HG03469 (cell line): Measurements from ENCODE around the gene NUP43.
"Not testable (repeated sequence)": the region's sequence is repeated elsewhere in the genome, so short reads cannot be mapped to it uniquely, and the experiment has no call there.

Experiments used
- ATAC-seq: cut with Tn5 transposase; IDR thresholded peaks from one replicate; pipeline ENCODE4 v1.9.1; 2021; ENCODE audit warnings: mild to moderate bottlenecking, moderate library complexity, moderate number of reproducible peaks; ENCODE audit not compliant: unreplicated experiment

The NUP43 gene

GRCh38 chr6:149749594-149750135 is 3.3 kb upstream of the NUP43 start, which contains the start of gene PCMT1:
PCMT1 (plus strand) TSS chr6:149749741; CDS start chr6:149749902, 161 bp downstream.
- ATAC-seq, result peak; percentile 73

GRCh38 chr6:149749082-149749593 is 2.8 kb upstream of the NUP43 start:
- ATAC-seq, result not testable (repeated sequence)

- not testable (repeated sequence) for ATAC-seq
These were observed 1.1 kb downstream of the NUP43 start for GRCh38 chr6:149745252-149745651.

GRCh38 chr6:149734915-149735314 is 11.4 kb downstream of the NUP43 start:
- ATAC-seq, result no peak

- ATAC-seq, result no peak
These were observed 13.1 kb downstream of the NUP43 start for GRCh38 chr6:149733089-149733720.

- no peak for ATAC-seq
These were observed 16.5 kb downstream of the NUP43 start for GRCh38 chr6:149729824-149730223.

- no peak for ATAC-seq
These were observed 17.7 kb downstream of the NUP43 start for GRCh38 chr6:149728499-149729234.

GRCh38 chr6:149727793-149728498 is 18.4 kb downstream of the NUP43 start:
- no peak for ATAC-seq

GRCh38 chr6:149725785-149726184 is 20.5 kb downstream of the NUP43 start:
- ATAC-seq, result no peak

GRCh38 chr6:149723771-149724417 is 22.4 kb downstream of the NUP43 start:
- ATAC-seq, result no peak

GRCh38 chr6:149723262-149723661 is 23.1 kb downstream of the NUP43 start:
- no peak for ATAC-seq

- ATAC-seq, result no peak
These were observed 26.8 kb downstream of the NUP43 start for GRCh38 chr6:149719531-149719930.

- ATAC-seq, result peak; percentile 59
These were observed 28.5 kb downstream of the NUP43 start, which contains the start of gene LATS1 for GRCh38 chr6:149717588-149718458. LATS1 (minus strand) TSS chr6:149718101; CDS start chr6:149702126, 15,975 bp downstream.

- ATAC-seq, result no peak
These were observed 29.1 kb downstream of the NUP43 start for GRCh38 chr6:149717255-149717587.

- no peak for ATAC-seq
These were observed 30.0 kb downstream of the NUP43 start for GRCh38 chr6:149716181-149716963.

GRCh38 chr6:149714442-149714841 is 31.9 kb downstream of the NUP43 start:
- no peak for ATAC-seq

- ATAC-seq, result no peak
These were observed 34.6 kb downstream of the NUP43 start for GRCh38 chr6:149711711-149712110.

GRCh38 chr6:149701714-149702113 is 44.6 kb downstream of the NUP43 start:
- no peak for ATAC-seq

GRCh38 chr6:149699150-149699549 is 47.2 kb downstream of the NUP43 start:
- no peak for ATAC-seq
